NCI-H510A treated with DMSO at 0.1 percent for 48 hours (cell line): ENCODE results near the gene TEX13A.
"Not testable (repeated sequence)": the region's sequence is repeated elsewhere in the genome, so short reads cannot be mapped to it uniquely, and the experiment has no call there.

Source experiments
- DNase-seq: peaks from one replicate; lab custom pipeline; 2025; lab: John Stamatoyannopoulos, UW

TEX13A gene

DNA sequence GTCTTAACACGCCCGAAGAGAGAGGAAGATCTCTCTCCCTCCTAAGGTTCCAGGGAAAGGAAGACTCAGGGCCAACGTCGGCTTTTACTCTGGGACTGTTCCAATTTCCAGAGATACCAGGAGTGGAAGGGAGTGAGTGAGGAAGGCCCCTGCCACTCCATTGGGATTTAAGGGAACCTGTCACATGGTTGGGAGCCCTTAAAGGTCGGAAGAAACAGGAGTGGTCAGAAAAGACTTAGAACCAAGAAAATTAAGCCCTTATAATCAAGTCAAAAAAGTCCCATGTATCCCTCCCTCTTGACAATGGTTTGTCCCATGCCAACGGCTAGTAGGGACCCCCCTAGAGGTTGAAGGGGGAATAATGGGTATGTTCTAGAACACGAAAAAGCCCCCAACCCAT is at the start of gene TEX13A:
Gene TEX13A (minus strand): TSS at position 59 of the 400 bp plus-strand sequence. CDS start 297 bp downstream, outside the sequence.
- DNase-seq, result no peak

- DNase-seq, result no peak
Observed at GRCh38 chrX:105269386-105269785, 48.9 kb upstream of the TEX13A start.

GRCh38 chrX:105267167-105267566 is 46.7 kb upstream of the TEX13A start:
- DNase-seq, result no peak

DNA sequence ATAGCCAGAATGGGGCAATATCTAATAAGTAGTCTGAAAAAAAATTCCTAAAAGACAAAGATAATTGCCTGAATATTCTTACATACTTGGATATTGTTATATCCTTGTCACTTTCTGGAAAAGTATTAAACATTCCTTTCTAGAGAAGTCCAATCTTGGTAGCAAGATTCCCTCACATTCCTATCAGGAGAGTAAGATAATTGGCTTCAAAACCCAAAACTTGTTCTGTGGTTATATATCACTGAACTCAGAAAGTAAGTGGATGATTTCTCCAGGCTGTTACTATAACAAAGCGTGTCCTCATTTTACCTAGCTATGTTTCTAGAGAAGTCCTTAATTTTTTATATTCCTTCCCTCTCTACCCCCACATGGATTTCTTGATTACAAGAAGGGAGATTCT is 46.0 kb upstream of the TEX13A start:
- DNase-seq, result no peak

DNA sequence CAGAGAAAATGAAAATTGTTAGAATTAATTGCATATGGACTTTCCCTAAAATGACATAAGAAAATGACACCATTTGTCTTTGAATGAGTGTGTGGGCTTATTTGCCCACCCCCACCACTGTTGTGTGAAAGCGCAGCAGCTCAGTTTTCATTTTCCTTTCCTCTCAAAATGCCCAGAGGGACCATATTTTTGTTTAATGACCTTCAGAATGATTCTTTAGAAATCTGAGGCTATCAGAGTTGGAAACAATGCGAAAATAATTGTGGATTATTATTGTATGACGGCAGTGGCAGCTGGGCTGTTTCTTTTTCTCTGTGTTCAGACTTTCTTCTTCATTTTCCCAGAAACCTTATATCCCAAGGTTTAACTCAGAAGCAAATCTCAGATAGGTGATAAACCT is 44.6 kb upstream of the TEX13A start:
- DNase-seq, result no peak

GRCh38 chrX:105263801-105264200 is 43.3 kb upstream of the TEX13A start:
- no peak for DNase-seq

- DNase-seq, result no peak
Observed at GRCh38 chrX:105263171-105263570, 42.7 kb upstream of the TEX13A start.

DNA sequence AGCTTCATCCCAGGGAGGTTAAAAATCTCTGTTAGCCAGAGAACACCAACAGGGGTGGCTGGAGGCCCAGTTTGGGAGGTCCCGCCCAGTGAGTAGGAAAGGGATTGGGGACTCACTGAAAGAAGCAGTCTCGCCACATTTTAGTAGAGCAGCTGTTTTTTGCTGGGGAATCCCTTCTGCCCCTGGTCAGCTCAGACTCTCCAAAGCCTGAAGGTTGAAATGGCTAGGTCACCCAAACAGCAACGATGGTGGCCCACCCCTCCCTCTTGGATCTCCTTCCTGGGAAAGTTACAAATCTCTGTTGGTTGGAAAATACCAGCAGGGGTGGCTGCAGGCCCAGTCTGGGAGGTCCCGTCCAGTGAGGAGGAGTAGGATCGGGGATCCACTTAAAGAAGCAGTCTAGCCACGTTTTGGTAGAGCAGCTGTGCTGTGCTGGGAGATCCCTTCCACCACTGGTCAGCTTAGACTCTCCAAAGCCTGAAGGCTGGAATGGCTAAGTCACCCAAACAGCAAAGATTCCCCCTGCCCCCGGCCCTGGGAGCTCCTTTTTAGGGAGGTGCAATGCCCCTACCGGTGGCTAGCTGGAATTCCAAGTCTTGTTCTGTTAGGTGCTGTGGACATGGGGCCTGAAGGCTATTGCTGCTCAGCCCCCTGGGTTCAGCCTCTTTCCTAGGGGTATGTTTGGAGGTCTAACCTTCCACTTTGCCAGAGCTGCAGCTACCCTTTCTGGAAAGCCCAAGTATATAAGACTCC is 40.0 kb upstream of the TEX13A start:
- DNase-seq, result no peak

- no peak for DNase-seq
Observed at GRCh38 chrX:105241056-105241455, 20.6 kb upstream of the TEX13A start.

GRCh38 chrX:105237407-105237806 is 16.9 kb upstream of the TEX13A start:
- DNase-seq, result not testable (repeated sequence)

DNA sequence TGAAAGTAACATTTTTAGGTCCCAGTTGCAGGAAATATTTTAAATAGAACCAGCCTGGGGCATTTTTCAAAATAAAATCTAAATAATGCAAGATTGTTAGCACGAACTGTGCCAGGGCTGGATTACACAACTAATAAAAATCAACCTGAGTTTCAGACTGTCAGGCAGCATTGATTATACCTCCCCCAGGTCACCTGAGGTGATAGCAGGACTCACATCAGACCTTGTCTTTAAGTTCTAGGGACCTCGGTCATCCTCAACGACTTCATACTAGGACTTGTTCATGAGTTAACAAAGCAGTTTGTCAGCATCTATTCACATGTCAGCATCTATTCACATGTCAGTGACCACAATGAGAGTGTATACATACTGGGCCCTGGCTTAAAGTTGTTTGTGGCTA is 8.7 kb upstream of the TEX13A start:
- DNase-seq, result no peak

DNA sequence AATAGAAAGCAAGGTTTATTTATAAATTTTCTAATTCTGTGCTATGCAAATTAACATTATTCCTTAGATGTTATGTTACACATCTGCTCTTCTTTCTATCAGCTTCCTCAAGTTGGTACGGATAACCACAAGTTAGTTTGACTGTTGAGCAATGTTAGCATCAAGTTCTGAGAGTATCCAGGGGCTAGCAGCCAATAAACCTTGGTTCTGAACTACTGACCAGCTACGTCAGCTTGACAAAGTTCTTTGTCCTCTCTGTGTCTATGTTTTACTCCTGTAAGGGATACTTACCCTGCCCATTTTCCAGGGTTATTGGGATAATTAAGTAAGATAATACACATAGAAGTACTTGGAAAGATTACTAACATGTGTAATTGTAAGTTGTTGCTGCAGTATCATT is 8.1 kb upstream of the TEX13A start:
- DNase-seq, result no peak

GRCh38 chrX:105226499-105226898 is 6.0 kb upstream of the TEX13A start:
- DNase-seq, result no peak

GRCh38 chrX:105221374-105221773 is 880 bp upstream of the TEX13A start:
- DNase-seq, result no peak

DNA sequence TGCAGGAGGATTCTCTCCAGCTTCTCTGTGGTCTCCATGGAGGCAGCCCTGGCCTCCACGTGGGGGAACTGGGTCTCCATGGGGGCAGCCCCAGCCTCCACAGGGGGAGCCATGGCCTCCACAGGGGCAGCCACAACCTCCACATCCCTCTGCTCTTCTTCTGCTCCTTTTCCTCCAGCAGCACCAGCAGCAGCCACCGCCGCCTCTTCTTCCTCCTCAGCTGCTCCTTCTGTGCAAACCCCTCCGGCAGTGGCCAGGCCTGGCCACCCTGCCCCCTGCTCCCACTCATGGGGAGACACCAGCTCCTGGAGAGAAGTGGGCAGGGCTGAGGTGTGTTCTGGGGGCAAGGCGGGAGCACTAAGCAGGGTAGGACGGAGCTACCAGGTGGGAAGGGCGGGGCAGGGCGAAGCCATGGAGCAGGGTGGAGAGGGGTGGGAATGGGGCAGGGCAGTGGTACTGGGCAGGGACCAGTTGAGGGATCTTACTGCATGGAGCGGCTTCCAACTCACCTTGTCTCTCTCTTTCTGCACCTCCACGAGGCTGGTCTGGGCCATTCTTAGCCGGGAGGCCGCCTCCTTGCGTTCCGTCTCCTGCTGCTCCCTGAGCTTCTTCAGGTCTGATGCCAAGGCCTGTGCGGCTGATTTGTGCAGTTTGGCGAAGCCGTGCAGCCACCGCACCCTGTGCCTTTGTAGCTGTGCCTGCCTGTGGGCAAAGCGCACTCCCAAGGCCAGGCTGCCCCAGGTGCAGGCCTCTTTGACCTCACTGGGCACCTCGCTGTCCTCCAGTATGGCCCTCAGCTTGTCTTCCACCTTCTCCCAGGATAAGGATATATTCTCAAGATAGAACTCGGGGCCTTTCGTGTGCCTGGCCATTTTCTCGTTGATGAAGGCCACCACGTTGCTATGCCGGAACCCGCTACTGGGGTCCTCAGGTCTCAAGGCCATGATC is 766 bp downstream of the TEX13A start:
- no peak for DNase-seq

DNA sequence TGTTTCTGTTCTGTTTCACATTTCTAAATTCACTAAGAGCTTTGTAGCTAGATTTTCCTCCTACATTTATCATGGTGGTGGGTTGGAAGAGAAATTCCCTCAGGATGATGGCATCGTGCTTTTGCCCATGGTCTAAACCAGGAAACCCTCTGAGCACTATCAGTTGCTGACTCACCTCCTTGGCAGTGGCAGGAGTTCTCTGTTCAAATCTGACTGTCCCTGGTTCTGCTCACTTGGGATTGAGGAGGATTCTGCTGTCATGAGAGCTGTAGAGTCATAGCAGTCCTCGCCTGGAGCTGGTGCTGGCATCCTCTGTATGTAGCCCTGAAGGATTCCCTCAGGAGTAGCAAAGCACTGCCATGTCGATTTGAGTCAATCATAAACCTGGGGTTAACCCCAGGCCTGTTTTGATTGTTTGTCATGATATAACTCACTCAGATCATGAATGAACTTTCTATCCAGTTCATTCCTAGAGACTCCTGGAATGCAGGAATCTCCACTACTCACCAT is 9.4 kb downstream of the TEX13A start:
- DNase-seq, result no peak

DNA sequence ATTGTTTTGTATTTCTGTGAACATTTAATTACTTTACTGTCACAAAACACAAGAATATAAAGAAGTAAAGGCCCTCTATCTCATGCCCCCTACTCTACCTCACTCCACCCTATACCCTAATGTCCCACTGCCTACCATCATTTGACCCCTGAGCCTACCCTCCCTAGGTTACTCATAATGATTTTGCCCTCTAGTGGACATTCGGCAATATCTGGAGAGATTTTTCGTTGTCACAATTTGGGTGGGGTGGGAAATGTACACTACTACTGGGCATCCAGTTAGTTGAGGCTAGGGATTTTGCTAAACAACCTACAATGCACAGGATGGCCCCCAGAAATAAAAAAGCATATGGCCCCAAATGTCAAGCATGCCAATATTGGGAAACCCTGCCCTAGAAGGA is 10.2 kb downstream of the TEX13A start:
- DNase-seq, result no peak

DNA sequence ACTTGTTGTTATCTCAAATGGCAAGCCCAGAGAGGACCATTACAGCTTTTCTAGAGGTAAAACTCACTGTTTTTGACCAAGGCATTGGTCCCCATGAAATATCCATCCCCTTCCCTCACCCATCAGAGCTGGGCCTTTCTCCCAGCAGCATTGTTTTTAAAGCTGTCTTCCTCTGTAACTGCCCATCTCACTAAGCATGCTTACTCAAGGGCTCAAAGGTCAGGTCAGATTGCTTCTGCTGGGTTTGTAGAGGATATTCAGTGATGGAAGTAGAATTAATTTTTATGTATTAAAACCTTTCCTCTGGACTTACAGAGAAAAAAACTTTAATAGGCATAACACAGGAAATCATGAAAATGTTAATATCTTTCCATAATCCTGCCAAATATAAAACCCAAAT is 11.1 kb downstream of the TEX13A start:
- DNase-seq, result no peak

DNA sequence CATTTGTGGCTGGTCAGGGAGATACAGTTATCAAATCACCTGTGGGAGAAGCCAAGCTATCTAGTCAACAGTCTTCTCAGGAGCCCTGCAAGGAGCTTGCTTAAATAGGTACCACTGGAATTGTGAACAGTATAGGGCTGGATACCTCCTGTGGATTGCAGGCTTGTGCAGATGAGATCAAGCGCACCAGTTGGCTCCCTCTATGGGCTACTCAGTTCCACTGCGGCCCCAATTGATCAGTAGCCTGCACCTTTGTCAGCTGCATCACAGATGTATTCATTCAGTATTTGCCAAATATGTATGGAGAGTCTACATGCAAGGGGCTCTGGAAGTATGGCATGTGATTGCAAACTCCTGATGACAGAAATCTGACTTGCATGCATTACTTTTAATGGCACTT is 28.6 kb downstream of the TEX13A start:
- DNase-seq, result peak; percentile 5

DNA sequence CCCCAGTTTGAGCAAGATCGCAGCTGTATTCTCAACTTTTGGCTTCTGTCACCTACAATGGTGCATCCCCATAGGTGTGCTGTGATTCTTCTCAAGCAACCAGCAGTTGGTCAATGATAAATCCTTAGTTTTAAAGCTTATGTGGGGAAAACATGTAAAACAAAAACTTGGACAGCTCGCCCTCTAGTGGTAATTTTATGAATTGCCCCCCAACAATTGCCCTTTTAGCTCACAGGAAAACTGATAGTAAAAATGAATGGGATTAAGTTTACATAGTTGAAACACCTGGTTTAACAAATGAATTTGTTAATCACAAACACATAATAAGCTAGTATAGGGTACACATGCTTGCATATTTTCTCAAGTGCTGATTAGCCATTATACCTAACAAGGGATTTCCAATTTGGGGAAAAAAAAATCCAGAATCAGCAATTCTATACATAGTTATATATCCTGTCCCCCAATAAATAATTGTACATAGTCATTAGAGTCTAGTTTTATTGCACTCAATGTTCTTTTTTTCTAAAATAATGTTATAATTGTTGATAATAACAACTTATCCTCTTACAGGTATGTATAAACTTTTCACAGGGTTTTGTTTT is 30.1 kb downstream of the TEX13A start:
- DNase-seq, result peak; percentile 1

- no peak for DNase-seq
Observed at GRCh38 chrX:105189093-105189492, 31.4 kb downstream of the TEX13A start.

DNA sequence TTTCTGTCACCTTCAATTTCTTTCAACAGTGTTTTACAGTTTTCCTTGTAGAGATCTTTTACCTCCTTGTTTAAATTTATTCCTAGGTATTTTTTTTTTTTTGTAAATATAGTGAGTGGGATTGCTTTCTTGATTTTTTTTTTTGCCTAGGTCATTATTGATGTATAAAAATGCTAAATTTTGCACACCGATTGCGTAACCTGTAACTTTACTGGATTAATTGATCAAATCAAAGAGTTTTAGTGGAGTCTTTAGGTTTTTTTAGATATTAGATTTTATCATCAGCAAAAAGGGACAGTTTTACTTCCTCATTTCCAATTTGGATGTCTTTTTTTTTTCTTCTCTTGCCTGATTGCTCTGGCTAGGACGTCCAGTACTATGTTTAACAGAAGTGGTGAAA is 40.9 kb downstream of the TEX13A start:
- DNase-seq, result no peak

GRCh38 chrX:105173071-105173470 is 47.4 kb downstream of the TEX13A start:
- DNase-seq, result no peak
